ENCODE measurements around the gene ZNF543. TPM values are rescaled to one million over a fixed set of nuclear protein-coding genes. Genes with fewer than 3 reads are reported as not detected.
A peak's percentile ranks its signal among the peaks of the same experiment; 100 is the strongest.

Gene ZNF543
- total and polyA plus RNA-seq, 4 donors = 1.3 to 15.4 (median 3.3) TPM

GRCh38 chr19:57321116-57321515, 844 bp downstream of the ZNF543 start:
- Histone ChIP-seq H3K9ac (ENCODE audit: insufficient read depth in 1 of 2, low read length in 2 of 2) (peak overlapping the region; percentile 86 to 97), H3K36me3 (ENCODE audit: control insufficient read depth in 4 of 4, insufficient read depth in 4 of 4, low read length in 4 of 4) (peaks cover 15 to 20% (median 19%) of the 10 kb centered on the region in 4 donors), H3K4me3 (peak overlapping the region; percentile 93), H3K27ac (ENCODE audit: low read depth in 1 of 2, low read length in 1 of 2) (peak overlapping the region; percentile 87 to 91), H3K4me1 (ENCODE audit: control insufficient read depth in 5 of 5, insufficient read depth in 5 of 5, low read length in 5 of 5) (peaks cover 4 to 13% (median 10%) of the 10 kb centered on the region in 5 donors), H3K27me3 (ENCODE audit: control insufficient read depth in 3 of 3, insufficient read depth in 3 of 3, low read length in 2 of 3) (peaks cover 0 to 17% (median 16%) of the 10 kb centered on the region in 3 donors), H3K9me3 (ENCODE audit: control insufficient read depth in 4 of 4, insufficient read depth in 3 of 4, low read length in 3 of 4) (peaks cover 0 to 29% (median 0%) of the 10 kb centered on the region in 4 donors)
- ATAC-seq (ENCODE audit: insufficient read depth, low FRiP score) (no peak), DNase-seq (peak in 2 of 3 donors; percentile 5 to 6)
- WGBS, 2 donors = 36 to 43% methylated on average over 8 of the region's 8 CpGs
- no peak for TF ChIP-seq CTCF (IDR thresholded peaks at IDR 0.05; ENCODE audit: control extremely low read depth, extremely low read depth)

- no peak overlapping the region for H3K4me3 ChIP-seq
- ATAC-seq (ENCODE audit: insufficient read depth, low FRiP score) (no peak), DNase-seq (no peak)
- H3K9me3 ChIP-seq (ENCODE audit: control insufficient read depth in 4 of 4, insufficient read depth in 3 of 4, low read length in 3 of 4) = peaks cover 0 to 35% (median 0%) of the 10 kb centered on the region in 4 donors
- peak overlapping the region; percentile 8 to 97 for H3K9ac ChIP-seq (ENCODE audit: insufficient read depth in 1 of 2, low read length in 2 of 2)
- no peak for TF ChIP-seq CTCF (IDR thresholded peaks at IDR 0.05; ENCODE audit: control extremely low read depth, extremely low read depth)
- 42 to 60% methylated on average over 3 of the region's 3 CpGs for WGBS, 2 donors
- peaks cover 4 to 13% (median 10%) of the 10 kb centered on the region in 5 donors for H3K4me1 ChIP-seq (ENCODE audit: control insufficient read depth in 5 of 5, insufficient read depth in 5 of 5, low read length in 5 of 5)
- H3K36me3 ChIP-seq (ENCODE audit: control insufficient read depth in 4 of 4, insufficient read depth in 4 of 4, low read length in 4 of 4) = peaks cover 21 to 24% (median 22%) of the 10 kb centered on the region in 4 donors
- H3K27me3 ChIP-seq (ENCODE audit: control insufficient read depth in 3 of 3, insufficient read depth in 3 of 3, low read length in 2 of 3) = peaks cover 0 to 11% (median 10%) of the 10 kb centered on the region in 3 donors
- H3K27ac ChIP-seq (ENCODE audit: low read depth in 1 of 2, low read length in 1 of 2) = no peak overlapping the region
Observed at GRCh38 chr19:57321751-57322150, 1.5 kb downstream of the ZNF543 start.

- DNase-seq = no peak
- no peak for ATAC-seq (ENCODE audit: insufficient read depth, low FRiP score)
- H3K9me3 ChIP-seq (ENCODE audit: control insufficient read depth in 4 of 4, insufficient read depth in 3 of 4, low read length in 3 of 4) = peaks cover 0 to 50% (median 2%) of the 10 kb centered on the region in 4 donors
- no peak overlapping the region for H3K4me3 ChIP-seq
- peaks cover 44 to 50% (median 49%) of the 10 kb centered on the region in 4 donors for H3K36me3 ChIP-seq (ENCODE audit: control insufficient read depth in 4 of 4, insufficient read depth in 4 of 4, low read length in 4 of 4)
- H3K27ac ChIP-seq (ENCODE audit: low read depth in 1 of 2, low read length in 1 of 2) = no peak overlapping the region
- no peaks in the 10 kb centered on the region for H3K27me3 ChIP-seq (ENCODE audit: control insufficient read depth in 3 of 3, insufficient read depth in 3 of 3, low read length in 2 of 3)
- H3K9ac ChIP-seq (ENCODE audit: insufficient read depth in 1 of 2, low read length in 2 of 2) = no peak overlapping the region
- TF ChIP-seq CTCF (IDR thresholded peaks at IDR 0.05; ENCODE audit: control extremely low read depth, extremely low read depth) = no peak
- H3K4me1 ChIP-seq (ENCODE audit: control insufficient read depth in 5 of 5, insufficient read depth in 5 of 5, low read length in 5 of 5) = peaks cover 4 to 13% (median 10%) of the 10 kb centered on the region in 5 donors
Observed at GRCh38 chr19:57324992-57325391, 4.7 kb downstream of the ZNF543 start.

- 97% methylated on average over 8 of the region's 8 CpGs for WGBS, 2 donors
- ATAC-seq (ENCODE audit: insufficient read depth, low FRiP score) = no peak
- TF ChIP-seq CTCF (IDR thresholded peaks at IDR 0.05; ENCODE audit: control extremely low read depth, extremely low read depth) = no peak
Observed at GRCh38 chr19:57327993-57328392, 7.7 kb downstream of the ZNF543 start.

More at GRCh38 chr19:57327993-57328392, 7.7 kb downstream of the ZNF543 start:
- DNase-seq = no peak
- Histone ChIP-seq H3K36me3 (ENCODE audit: control insufficient read depth in 4 of 4, insufficient read depth in 4 of 4, low read length in 4 of 4) (peaks cover 44 to 51% (median 48%) of the 10 kb centered on the region in 4 donors), H3K4me3 (no peak overlapping the region), H3K27ac (ENCODE audit: low read depth in 1 of 2, low read length in 1 of 2) (no peak overlapping the region), H3K9ac (ENCODE audit: insufficient read depth in 1 of 2, low read length in 2 of 2) (no peak overlapping the region), H3K27me3 (ENCODE audit: control insufficient read depth in 3 of 3, insufficient read depth in 3 of 3, low read length in 2 of 3) (no peaks in the 10 kb centered on the region), H3K9me3 (ENCODE audit: control insufficient read depth in 4 of 4, insufficient read depth in 3 of 4, low read length in 3 of 4) (peaks cover 0 to 46% (median 2%) of the 10 kb centered on the region in 4 donors), H3K4me1 (ENCODE audit: control insufficient read depth in 5 of 5, insufficient read depth in 5 of 5, low read length in 5 of 5) (no peaks in the 10 kb centered on the region)
